Activated gamma-delta T cell treated with Interleukin-2 at 50 U/mL for 16 hours (primary cell): Measurements from ENCODE around the gene SHC2.
"Not testable (repeated sequence)": the region's sequence is repeated elsewhere in the genome, so short reads cannot be mapped to it uniquely, and the experiment has no call there.

ENCODE experiments used
- DNase-seq: peaks from one replicate; pipeline ENCODE4 v3.0.0-alpha.2; 2020

The SHC2 gene

DNA sequence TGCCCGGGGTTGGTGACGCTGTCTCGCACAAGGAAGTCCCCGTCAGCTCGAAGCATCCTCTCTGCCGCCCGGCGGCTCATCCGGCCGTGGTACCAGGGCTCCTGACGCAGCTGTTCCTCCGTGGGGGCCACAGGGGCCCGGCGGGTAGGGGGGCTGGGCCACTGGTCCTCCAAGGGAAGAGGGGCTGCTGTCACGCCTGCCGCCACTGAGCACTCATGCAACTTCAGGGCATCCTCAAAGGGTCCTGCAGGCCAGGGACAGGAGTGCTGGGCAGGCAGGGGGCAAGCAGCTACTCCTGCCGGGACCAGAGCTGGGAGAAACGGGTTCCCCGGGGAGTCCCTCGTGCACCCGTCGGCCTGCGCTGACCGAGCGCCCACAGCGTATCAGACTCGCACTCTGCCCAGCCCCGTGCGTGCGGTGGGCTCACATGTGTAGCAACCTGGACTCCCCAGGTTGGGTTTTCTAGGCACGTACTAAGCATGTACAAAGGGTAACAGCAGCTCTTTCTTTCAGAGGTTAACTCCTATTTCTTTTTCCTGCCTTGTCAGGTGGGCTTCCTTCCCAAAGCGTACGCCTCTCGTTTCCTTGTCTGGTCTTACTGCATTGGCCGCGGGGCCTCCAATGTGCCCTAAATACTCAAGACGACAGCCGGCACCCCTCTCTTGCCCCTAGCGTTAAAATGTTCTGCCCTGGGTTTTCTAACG is 38.5 kb downstream of the SHC2 start:
- DNase-seq = no peak

DNA sequence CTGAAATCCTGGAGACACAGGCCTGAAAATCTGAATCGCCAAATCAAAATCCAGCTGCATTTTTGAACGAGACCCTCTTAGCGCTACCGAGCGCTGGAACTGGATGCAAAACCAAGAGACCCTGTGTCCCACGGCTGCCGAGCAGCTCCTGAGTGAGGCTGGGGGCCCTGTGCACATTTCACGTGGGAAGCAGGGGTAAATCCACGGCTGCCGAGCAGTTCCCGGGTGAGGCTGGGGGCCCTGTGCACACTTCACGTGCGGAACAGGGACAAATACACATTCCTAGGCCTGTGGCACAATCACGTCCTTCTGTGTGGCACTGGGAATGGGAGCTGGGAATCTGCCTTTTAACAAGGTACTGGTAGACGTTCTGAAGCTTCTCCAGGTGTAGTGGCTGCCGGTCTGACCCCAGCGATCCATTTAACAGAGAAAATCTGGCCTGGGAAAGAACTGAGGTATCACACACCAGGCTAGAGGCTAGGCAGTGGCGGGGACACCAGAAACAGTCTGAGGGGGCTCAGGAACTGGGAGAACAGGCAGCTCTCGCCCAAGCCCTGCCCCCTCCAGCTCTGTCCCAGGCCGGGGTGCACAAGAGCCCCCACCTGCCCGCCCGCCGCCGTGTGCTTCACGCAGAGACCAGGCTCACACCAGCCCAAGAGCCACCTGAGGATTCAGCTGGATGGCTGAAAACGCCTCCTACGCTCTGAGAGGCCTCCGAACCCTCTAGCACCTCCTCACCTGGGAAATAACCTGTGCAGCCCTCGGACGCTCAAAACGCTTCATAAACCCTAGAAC is 40.9 kb downstream of the SHC2 start:
- no peak for DNase-seq

DNA sequence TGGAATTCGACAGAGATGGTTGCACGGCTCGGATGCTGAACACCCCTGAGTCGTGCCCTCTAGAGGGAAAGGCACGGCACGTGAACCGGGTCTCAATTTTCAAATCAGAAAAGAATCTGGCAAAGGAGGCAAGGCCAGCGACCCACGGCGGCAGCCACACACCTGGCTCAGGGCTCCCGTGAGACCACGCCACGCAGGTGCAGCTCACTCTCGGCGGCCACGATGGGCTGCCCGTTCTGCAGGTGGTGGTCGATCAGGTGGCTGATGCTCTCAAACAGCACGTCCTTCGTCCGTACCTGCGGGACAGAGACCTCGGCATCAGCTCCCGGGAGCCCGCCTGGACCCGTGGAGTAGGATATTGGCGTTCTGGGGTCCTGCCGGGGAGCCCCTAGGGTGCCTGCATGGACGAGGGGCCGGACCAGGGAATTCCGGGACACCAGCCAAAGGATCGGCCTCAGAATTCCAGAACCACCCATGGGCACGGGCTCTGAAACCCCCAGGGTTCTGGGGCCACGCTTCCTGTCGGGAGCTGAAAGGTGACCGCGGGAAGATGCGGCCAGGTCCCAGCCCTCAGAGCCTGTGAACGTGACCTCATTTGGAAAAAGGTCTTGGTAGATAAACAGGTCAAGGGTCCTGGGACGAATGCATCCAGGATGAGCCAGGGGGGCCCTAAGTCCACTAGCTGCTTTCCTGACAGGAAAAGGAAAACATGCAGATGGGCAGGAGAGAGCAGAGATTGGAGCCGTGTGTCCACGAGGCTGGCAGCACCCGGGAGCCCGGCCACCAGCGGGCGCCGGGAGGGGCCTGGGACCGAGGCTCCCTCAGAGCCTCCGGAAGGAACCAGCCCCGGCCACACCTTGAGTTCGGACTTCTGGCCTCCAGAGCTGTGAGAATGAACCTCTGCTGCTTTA is 41.8 kb downstream of the SHC2 start:
- DNase-seq = no peak

DNA sequence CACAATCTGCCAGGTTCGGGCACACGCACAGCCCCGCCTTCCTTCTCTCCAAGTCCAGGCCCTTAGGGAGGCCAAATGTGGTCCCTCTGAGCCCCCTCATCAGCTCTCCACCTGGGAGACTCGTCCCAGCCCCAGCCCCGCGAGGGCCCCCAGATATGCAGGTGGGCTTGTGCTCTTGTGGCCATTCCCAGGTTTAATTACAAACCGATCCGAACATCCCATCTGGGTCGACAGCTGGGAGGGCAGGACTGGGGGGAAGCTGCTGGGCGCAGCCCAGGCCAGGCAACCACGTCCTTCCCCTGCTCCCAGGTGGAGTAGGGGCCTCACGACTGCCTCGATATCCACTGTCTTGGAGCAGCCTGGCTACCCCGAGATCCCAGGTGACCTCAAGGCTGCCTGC is 44.4 kb downstream of the SHC2 start:
- DNase-seq = no peak

DNA sequence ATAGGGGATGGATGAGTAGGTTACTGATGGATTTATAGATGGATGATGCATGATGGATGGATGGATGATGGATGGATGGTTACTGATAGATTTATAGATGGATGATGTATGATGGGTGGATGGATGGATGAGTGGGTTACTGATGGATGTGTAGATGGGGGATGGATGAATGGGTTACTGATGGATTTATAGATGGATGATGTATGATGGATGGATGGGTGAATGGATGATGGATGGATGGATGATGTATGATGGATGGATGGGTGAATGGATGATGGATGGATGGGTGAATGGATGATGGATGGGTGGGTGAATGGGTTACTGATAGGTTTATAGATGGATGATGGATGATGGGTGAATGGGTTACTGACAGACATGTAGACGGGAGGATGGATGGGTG is 45.5 kb downstream of the SHC2 start:
- DNase-seq = no peak

DNA sequence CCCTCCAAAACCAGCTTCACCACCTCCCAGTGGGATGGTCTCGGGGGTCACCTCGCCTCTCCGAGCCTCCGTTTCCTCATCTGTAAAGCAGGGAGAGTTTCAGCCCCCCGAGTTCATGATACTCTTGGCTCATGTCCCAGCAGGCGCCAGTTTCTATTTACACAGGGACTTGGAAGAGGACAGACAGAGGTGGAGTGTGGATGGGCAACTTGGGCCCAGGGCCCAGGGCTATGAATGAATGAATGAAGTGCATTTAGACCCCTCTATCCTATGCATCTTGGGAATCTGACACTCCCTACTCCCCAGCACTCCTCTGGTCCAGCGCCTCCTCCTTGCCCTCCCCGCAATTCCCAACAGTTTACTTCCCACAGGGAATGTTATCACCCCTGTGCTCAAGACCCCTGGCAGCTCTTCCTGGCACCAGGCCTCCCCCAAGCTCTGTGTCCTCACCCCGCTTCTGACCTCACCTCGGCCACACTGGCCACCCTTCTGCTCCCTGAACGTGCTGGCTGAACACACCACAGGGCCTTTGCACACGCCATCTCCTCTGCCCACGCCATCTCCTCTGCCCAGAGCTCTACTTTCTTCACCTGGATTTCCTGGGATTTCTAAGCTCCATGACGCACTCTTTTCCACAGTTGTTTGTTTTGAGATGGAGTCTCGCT is 46.9 kb downstream of the SHC2 start:
- DNase-seq = no peak

DNA sequence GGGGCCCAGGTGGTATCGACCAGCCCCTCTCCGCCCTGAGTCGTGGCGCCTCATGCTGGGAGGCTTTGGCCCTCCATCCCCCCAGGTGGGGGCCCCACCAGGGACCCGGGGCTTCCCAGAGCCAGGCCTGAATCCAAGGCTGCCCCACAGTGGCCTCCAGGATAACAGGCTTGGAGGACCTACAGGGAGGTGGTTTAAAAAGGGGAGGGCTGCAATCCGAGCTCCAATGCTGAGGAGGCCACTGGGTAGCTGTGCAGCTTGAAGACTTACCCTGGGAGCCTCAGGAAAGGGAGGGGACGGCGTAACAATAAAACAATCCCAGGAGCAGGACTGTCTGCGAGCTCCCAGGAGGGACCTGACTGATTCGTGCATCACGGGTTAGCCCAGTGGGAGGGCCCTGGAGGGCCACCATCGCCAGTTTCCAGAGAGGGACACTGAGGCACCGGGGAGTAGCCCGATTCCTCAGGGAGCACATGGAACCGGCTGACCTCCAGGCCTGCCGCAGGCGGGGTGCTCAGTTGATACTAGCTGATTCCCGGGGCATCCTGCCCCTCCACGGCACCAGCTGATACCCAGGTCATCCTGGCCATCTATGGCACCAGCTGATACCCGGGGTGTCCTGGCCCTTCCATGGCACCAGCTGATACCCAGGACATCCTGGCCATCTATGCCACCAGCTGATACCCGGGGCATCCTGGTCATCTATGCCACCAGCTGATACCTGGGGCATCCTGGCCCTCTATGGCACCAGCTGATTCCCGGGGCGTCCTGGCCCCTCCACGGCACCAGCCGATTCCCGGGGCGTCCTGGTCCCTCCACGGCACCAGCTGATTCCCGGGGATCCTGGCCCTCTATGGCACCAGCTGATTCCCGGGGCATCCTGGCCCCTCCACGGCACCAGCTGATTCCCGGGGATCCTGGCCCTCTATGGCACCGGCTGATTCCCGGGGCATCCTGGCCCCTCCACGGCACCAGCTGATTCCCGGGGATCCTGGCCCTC is 48.2 kb downstream of the SHC2 start:
- DNase-seq = no peak

DNA sequence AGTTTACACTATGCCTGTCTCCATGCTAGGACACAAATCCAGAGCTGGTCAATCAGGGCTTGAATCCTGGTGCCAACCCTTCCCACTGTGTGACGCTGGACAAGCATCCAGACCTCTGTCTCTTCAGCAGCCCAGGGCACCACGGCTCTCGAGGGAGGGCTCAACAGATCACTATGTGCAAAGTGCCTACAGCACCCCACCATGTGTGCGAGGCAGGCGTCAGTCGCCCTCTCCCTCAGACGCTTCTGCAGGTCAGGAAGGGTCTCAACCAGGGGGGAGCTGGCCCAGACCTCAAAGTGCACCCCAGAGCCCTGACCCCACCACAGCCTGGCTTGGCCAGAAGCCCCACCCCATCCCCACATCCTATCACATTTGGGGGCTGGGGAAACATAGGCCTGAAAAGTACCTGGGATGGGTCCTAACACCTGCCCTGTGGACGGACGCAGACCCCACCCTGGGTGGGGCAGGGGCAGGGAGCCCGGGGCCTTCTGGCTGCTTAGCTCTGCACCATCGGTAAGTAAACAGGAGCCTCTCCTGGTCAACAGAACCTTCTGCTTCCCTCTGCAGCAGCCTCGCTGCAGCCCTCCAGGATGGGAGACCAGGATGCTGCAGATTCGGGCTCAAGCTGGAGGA is 49.0 kb downstream of the SHC2 start:
- no peak for DNase-seq

DNA sequence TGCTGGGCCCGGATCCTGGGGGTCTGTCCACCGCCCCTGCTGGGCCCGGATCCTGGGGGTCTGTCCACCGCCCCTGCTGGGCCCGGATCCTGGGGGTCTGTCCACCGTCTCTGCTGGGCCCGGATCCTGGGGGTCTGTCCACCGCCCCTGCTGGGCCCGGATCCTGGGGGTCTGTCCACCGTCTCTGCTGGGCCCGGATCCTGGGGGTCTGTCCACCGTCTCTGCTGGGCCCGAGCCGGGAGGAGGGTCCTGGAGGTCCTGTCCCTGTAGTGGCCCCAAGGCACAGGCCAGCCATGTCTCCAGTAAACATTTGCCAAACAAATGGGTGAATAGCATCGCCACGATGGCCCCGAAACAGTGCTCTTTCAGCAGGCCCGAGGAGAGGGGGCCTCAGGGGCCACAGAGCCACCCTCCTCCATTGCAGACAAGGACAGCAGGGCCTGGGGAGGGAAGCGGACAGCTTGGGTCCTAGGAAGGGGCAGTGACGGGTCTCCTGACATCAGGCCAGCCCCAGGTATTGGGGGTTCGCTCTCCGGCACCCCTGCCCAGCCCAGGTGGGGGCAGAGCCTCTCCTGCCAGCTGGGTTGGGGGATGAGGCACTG is 49.6 kb downstream of the SHC2 start:
- DNase-seq = not testable (repeated sequence)

DNA sequence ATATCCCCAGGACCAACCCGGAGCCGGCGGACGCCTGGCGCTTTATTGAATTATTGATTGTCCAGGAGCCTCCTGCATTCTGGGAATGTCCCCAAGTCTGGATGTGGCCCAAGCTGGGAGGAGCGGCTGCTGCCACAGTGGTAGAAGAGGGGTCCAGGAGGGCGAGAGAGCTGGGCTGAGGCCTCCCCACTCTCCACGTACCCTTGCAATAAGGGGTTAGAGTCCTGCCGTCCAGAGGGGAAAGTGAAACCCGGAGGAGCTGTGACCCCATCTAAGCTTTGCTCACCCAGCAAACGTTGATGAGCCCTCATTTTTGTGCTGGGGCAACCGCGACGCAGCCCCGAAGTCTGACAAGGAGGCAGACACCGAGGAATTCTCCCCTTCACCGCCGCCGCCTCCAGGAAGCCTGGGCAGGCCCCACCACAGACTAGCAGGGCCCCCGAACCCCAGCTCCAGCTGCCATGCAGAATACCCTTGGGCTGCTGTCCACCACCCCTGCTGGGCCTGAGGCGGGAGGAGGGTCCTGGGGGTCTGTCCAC is 50.5 kb downstream of the SHC2 start:
- DNase-seq = no peak

DNA sequence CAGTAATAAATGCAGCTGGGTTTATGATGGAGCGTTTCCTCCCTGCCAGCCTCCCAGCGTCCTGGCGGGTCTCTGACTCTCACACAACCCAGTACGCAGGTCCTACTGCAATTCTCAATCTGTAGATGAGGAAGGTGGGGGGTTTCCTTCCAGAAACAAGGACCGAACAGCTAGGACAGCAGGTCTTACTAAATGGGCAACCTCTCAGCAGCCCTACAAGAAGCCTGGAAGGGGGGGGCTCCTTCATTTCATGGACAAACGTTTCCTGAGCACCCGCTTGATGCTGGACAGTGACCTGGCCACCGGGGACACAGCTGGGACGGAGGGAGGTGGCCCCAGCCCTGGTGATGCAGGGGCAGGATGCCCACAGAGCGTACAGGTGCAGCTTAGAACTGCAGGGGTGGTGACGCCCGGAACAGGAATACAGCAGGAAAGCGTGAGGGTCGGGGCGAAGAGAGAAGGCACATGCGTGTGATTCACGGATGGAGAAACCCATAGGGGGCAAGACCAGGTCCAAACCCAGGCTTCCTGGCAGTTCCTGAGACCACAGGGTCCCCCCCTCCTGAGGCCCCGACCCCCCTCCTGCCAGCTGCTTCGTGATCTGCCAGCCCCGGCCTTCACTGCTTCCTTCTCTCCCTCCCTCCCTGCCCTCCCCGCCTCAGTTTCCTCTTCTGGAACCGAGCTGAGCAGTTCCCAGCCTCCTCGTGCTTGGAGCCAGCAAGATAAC is 51.2 kb downstream of the SHC2 start:
- no peak for DNase-seq

DNA sequence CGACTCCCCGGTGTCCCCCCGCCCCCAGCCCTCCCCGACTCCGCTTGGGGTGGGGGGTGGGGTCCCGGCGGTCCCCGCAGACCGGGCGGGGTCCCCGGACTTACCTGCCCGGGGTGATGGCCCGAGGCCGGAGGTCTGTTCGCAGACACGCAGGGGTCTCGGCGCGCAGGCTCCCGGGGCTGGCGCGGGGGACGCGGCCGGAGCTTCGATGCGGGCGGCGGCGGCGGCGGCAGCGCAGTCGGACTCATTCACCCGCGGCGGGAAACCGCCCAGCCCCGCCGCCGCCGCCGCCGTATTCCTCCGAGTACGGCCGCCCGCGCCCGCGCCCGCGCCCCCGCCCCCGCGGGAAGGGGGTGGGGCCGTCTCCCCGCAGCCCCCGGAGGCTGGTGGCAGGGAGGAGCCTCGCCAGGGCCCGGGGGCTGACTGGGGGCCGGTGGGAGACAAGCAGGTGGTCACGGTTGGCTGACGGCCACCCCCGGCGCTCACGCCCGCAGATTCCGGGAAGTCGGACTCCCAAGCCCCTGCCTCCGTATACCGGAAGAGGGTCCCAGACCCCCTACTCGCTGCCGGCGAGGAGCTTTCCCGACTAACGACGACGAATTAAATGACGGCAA is 51.8 kb downstream of the SHC2 start, which contains the start of gene C2CD4C:
C2CD4C (minus strand) TSS at position 246 of the 614 bp plus-strand sequence. CDS start 786 bp downstream, outside the sequence.
- DNase-seq = peak; percentile 15

DNA sequence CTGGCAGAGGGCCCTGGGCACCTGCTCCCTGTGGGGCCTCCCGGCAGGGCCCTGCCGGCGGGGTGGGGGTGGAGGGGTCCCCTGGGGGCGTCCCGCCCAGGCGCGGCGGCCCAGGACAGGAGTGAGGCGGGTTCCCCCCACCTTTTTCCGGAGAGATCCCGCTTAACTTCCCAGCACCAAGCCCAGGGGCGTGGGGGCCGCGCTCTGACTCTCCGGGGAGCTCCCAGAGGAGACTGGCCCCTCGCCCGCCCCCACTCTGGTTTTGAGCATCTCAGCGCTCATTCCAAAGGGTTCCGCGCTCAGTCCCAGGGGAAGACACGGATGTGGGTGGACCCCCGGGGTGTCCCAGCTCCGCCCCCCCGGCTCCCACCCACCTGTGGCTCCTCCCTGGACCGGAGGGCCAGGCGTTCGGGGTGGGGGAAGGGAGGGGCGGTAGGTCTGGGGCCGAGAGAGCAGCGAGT is 52.4 kb downstream of the SHC2 start:
- DNase-seq = no peak

DNA sequence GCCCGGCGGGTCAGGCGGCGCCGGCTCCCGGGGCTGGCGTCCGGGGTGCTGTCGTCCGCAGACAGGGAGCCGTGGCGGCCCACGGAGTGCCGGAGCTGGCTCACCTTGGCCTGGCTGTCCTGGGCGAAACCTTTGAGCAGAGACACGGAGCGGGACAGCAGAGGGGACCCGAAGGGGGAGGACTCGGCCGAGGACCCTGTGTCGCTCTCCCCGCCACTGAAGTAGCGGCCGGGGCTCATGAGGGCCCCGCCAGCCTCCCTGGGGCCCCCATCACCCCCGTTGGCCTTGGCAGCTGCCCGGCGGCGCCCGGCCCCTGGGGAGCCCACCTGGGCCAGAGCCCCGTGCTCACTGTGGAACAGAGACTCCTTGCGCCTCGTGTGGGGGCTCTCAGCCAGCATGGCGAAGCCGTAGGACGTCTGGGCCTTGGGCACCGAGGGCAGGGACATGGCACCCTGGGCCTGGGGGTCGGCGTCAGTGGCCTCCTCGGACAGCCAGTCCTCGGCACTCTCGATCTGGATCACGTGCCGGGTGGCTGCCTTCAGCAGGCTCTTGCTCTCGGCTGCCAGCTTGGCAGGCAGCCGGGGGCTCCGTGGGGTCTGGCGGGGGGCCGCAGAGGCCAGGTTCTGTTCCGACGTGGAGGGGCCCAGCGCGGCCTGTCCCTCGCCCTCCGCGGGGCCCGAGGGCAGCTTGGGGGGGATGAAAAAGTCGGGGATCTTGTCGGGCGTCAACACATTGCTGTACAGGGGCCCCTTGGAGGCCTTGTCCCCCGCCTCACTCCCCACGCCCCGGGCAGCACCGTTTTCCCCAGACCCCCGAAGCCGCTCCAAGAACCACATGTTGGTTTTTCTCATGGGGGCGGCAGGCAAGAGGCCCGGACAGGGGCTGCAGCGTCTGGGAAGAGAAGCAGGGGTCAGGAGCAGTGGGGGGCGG is 53.1 kb downstream of the SHC2 start:
- DNase-seq = no peak

DNA sequence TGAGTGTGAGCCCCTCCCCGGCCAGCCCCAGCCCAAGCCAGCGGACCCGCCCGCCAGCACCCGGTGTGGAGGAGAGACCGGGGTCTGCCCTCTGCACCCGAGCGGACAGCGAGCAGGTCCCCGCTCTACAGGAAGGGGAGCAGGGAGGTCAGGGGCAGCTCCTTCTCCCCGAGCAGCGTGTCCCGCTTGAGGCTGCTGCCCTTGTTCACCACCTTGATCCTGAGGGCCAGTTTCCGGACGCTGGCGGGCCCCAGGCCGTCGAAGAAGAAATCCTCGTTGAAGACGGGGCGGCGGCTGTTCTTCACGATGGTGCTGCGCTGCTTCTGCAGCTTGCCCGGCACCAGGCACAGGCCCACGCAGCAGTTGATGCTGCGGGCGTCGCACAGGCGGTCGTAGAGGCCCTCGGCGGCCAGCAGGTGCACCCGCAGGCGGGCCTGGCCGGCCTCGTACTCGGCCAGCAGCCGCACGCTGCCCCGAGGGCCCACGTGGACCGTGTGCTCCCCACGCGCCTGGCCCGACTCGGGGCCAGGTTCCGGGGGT is 53.8 kb downstream of the SHC2 start:
- DNase-seq = no peak

DNA sequence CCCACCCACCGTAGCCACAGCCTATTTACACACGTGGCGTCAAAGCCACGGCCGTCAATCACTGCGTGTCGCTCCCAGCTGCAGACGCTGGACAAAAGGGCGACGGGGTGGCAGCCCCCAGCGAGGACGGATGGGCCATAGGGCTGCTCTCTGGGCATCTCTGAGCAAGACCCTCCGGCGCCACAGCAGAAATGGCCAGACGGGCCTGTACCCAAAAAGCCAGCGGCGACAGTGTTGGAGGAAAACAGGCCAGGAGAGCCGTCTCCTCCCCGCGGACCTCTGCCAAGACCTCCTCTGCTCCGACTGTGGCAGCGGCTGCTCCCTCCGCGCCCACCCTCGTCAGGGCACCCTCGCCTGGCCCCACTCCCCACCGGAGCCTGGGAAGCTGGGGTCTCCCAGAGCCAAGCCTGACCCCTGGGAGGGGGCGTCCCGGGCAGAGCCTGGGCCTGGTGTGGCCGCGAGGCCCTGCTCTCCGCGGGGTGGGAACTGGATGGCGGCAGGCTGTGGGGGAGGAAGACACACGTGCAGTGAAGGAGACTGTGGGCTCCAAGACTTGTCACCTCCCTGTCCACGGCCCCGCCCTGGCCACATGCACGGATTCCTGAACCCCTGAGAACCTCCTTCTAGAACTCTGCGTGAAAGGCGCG is 54.6 kb downstream of the SHC2 start:
- DNase-seq = no peak
